HK-2 (cell line): ENCODE data around the gene LRRC61.
"Not testable (repeated sequence)": the region's sequence is repeated elsewhere in the genome, so short reads cannot be mapped to it uniquely, and the experiment has no call there.

Experiments
- DNase-seq: peaks from one replicate; pipeline ENCODE4 v3.0.0-alpha.2; 2018; ENCODE audit not compliant: unreplicated experiment

Gene LRRC61

DNA sequence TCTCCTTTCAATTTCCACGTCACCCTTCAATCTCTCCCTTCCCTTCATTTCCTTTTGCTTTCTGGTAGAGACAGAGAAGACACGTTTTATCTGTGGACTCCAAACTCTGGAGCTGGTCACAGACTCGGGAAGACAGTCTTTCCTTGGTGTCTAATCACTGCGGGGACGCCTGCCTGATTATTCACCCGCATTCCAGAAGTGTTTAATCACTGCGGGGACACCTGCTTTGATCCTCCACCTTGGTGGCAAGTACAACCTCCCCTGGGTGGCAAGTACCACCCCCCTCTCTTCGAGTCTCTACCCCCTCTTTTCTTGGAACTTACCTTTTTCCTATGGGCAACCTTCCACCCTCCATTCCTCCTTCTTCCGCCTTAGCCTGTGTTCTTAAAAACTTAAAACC is 15.3 kb upstream of the LRRC61 start:
- peak; percentile 69 for DNase-seq

DNA sequence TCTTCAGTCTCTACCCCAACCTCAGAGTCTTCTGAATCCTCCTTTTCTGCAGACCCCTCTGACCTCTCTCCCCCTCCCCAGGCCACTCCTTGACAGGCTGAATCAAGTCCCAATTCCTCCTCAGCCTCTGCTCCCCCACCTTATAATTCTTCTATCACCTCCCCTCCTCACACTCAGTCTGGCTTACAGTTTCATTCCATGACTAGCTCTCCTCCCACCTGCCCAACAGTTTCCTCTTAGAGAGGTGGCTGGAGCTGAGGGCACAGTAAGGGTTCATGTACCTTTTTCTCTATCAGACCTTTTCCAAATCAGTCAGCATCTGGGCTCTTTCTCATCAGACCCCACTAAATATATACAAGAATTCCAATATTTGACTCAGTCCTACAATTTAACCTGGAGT is 14.6 kb upstream of the LRRC61 start:
- no peak for DNase-seq

GRCh38 chr7:150311146-150311545 is 12.0 kb upstream of the LRRC61 start:
- no peak for DNase-seq

GRCh38 chr7:150311711-150312110 is 11.4 kb upstream of the LRRC61 start:
- no peak for DNase-seq

- peak; percentile 78 for DNase-seq
Observed at GRCh38 chr7:150312649-150313366, 10.3 kb upstream of the LRRC61 start.

DNA sequence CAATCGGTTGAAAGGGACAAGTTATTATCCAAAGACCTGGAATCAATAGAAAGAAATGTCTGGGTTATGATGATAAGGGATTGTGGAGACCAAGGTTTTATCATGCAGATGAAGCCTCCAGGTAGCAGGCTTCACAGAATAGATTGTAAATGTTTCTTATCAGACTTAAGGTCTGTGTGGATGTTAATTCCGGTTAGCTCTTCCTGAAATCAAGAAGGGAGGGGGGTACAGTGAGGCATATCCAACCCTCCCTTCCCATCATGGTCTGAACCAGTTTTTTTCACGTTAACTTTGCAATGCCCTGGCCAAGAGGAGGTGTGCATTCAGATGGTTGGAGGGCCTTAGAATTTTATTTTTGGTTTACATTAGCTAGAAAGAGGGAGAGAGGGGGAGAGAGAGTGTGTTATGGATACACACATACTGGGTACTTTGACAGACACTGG is 9.8 kb upstream of the LRRC61 start:
- no peak for DNase-seq

DNA sequence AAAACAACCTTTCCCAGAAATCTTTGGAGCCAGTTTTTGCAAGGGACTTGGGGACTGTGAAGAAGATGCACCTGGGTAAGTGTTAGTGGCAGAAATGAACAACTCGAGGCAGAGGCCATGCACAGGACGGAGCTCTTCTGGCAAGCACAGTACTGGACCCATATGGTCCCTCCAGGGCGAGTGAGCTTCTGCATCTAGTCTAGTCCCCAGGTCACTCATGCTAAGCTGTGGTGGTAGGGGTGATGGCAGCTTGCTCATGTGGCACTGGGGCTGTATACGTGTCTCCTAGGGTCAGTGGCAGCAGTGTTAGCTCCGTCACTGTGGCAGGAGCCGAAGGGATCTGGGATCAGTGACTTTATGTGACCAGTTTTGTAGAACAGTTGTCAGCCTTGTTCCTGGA is 9.3 kb upstream of the LRRC61 start:
- no peak for DNase-seq

DNA sequence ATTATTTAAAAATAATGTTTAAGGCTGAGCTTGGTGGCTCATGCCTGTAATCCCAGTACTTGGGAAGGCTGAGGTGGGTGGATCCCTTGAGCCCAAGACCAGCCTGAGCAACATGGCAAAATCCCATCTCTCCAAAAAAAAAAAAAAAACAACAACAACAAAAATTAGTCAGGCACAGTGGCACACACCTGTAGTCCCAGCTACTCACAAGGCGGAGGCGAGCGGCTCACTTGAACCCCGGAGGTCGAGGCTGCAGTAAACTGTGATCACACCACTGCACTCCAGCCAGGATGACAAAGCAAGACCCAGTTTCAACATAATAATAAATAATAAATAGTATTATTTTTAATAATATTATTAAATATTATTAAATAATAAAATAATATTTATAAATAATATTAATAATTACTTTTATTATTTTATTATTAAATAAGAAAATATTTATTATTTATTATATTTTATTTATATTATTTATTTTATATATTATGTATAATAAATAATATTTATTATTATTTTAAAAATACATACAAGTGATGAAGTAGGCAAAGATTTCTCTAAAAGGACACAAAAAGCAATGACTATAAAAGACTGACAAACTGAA is 8.4 kb upstream of the LRRC61 start:
- DNase-seq, result no peak

DNA sequence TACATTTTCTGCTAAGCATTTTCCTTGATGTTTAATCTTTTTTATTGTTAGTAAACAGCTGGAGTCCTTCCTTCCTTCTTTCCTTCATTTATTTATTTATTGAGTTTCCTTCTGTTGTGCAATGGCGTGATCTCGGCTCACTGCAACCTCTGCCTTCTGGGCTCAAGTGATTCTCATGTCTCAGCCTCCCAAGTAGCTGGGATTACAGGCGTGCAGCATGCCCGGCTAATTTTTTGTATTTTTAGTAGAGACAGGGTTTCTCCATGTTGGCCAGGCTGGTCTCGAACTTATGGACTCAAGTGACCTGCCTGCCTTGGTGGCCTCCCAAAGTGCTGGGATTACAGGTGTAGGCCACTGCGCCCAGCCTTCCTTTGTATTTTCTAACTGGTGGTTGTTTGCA is 6.2 kb upstream of the LRRC61 start:
- DNase-seq, result not testable (repeated sequence)

- no peak for DNase-seq
Observed at GRCh38 chr7:150317748-150318444, 5.3 kb upstream of the LRRC61 start.

DNA sequence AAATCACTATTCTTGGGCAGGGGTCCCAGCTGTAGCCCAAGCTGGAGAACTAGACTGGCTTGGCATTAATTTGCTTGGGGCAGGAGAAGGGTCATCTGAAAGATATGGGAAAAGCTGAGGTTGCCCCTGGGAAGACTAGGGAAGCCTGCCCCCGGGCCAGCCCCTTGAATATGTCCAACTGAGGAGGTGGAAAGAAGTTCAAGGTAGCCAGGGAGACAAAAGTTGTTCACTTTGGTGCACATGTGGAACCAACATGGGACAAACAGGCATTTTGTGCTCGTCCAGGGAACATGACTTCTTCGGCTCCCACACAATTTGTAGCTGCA is 1.4 kb upstream of the LRRC61 start:
- DNase-seq, result no peak

DNA sequence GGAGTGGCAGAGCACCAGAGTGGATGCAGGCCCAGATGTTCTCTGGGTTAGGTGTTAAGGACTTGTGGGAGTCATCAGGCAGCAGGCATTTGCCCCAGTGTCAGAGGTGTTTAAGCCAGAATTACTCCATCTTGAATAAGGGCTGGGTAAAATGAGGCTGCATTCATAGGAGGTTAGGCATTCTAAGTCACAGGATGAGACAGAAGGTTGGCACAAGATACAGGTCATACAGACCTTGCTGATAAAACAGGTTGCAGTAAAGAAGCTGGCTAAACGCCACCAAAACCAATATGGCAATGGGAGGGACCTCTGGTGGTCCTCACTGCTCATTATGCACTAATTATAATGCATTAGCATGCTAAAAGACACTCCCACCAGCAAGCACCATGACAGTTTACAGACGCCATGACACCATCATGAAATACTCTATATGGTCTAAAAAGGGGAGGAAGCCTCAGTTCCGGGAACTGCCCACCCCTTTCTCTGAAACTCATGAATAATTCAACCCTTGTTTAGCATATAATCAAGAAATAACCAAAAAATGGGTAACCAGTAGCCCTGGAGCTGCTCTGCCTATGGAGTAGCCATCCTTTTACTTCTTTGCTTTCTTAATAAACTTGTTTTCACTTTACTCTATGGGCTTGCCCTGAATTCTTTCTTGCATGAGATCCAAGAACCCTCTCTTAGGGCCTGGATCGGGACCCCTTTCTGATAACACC is 882 bp upstream of the LRRC61 start:
- no peak for DNase-seq

GRCh38 chr7:150323682-150324372 is 672 bp downstream of the LRRC61 start:
- no peak for DNase-seq

GRCh38 chr7:150324373-150324961 is 1.3 kb downstream of the LRRC61 start:
- no peak for DNase-seq

- DNase-seq, result no peak
Observed at GRCh38 chr7:150325110-150325611, 2.0 kb downstream of the LRRC61 start.

DNA sequence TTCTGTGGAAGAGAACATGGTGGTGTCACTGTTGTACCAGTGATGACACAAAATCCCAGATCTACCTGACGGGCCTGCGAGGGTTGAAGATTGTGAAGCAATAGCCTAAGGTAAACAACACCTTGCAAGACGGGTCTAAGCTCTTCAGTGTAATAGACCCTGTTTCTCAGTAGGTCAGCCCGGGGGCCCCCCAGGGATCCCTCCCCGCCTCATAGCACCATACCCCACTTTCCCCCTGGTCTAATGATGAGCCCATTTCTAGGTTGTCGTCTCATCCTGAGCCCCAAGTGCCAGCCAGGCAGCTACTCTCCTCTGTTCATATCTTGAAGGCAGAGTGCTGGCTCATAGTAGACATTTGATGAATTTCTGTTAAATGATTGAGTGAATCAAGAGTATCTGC is 2.7 kb downstream of the LRRC61 start:
- DNase-seq, result no peak

- DNase-seq, result no peak
Observed at GRCh38 chr7:150326657-150327268, 3.6 kb downstream of the LRRC61 start.

- DNase-seq, result no peak
Observed at GRCh38 chr7:150327308-150327707, 4.2 kb downstream of the LRRC61 start.

GRCh38 chr7:150329331-150330120 is 6.4 kb downstream of the LRRC61 start:
- no peak for DNase-seq
